GM12864 (cell line): Measurements from ENCODE around the gene OSBPL5.

ENCODE experiments used
- DNase-seq: peaks from one replicate; pipeline ENCODE4 v3.0.0-alpha.2; 2011; ENCODE audit warnings: low read depth
- H3K4me3 ChIP-seq: 2 replicates; pipeline ENCODE4 v1.5.1; 2011; ENCODE audit warnings: mild to moderate bottlenecking, low read depth, low read length, control low read depth
- TF ChIP-seq, protein P1 (sequence below): IDR thresholded peaks from 2 replicates; pipeline ENCODE4 v1.5.1; 2011; ENCODE audit warnings: low read depth, mild to moderate bottlenecking, moderate library complexity, low read length, control low read depth, inconsistent platforms; ENCODE audit errors: missing control alignments

OSBPL5 gene

DNA sequence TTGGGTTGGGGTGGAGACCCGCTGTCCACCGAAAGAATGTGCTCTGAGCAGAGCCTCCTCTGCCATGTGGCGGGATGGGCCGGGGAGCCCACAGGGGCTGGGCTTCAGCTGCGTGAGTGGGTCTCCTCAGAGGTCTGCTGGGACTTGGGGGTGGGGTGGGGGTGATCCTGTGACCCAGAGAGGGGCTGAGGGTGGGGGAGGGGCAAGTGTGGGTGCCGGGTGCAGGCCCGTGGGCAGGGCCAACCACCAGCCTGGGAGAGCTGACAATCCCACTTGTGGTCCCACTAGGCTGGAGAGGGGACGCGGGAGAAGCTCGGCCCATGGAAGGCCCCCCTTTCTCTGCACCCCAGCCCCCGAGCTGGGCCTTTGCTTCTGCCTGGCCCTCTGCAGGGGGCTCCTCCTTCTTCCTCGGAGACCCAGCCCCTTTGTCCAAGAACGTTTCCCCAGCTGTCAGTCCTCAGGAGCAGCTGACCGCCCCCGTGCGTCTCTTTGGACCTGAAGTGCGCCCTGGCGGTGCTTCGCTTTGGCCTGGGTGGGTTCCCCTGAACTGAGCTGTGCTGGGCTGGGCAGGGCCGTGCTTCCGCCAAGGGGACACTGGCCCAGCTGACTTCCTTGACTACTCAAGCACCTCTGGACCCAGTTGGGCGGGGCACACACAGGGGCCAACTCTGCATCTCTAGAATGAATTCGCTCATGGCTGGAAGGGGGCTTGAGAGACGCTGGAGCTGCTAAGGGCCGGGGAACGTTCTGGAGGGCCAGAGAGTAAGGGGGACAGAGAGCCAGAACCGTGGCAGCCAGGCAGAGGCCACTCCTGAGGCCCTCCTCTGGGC is 30.2 kb downstream of the OSBPL5 start:
- TF ChIP-seq, protein P1, sequence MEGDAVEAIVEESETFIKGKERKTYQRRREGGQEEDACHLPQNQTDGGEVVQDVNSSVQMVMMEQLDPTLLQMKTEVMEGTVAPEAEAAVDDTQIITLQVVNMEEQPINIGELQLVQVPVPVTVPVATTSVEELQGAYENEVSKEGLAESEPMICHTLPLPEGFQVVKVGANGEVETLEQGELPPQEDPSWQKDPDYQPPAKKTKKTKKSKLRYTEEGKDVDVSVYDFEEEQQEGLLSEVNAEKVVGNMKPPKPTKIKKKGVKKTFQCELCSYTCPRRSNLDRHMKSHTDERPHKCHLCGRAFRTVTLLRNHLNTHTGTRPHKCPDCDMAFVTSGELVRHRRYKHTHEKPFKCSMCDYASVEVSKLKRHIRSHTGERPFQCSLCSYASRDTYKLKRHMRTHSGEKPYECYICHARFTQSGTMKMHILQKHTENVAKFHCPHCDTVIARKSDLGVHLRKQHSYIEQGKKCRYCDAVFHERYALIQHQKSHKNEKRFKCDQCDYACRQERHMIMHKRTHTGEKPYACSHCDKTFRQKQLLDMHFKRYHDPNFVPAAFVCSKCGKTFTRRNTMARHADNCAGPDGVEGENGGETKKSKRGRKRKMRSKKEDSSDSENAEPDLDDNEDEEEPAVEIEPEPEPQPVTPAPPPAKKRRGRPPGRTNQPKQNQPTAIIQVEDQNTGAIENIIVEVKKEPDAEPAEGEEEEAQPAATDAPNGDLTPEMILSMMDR: no peak
- no peak overlapping the region for H3K4me3 ChIP-seq
- no peak for DNase-seq

- TF ChIP-seq, protein P1: no peak
- DNase-seq: no peak
- H3K4me3 ChIP-seq: no peak overlapping the region
These were observed 30.9 kb downstream of the OSBPL5 start for GRCh38 chr11:3134218-3134621.

DNA sequence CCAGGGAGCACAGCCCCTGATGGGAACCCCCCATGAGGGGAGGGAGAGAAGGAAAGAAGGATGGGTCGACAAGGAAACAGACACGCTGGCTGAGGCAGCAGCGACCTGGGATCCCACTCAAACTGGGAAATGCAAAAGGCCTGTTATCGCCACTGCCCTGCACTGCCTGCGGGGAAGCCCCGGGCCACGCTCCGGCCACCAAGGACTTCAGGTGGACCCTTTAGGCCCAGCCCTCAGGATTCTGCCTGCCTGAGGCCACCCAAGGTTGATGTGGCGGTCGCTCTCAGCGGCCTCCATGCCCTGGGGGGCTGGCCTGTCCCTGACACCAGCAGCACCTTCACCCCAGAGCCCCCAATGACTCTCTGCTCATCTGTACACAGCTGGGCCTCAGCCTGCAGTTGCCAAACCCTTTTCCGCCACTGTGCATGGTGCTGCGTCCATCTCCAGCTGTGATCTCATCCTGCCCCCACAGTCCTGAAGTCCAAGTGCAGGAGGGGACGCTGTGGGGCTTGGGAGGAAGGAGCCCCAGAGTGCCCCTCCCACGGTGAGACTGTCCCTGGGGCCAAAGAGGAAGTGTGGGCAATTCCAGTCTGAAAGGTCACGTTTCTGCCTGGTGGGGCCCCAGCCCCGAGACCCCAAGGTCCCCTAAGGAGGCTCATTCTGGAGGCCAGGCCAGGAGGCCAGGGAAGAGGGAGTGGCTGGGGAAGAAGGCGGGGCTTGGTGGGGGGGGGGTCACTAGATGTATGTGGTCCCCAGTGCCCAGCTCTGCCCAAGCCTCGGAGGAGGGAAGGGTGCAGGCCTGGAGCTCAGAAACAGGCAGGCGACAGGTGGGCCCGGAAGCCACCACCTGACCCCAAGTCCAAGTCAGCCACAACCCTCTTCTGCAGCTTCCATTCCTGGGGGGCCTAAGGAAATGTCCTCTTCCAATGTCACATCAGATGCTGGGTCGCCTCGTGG is 31.6 kb downstream of the OSBPL5 start:
- DNase-seq: no peak
- TF ChIP-seq, protein P1: no peak
- H3K4me3 ChIP-seq: no peak overlapping the region

GRCh38 chr11:3132831-3133260 is 32.3 kb downstream of the OSBPL5 start:
- TF ChIP-seq, protein P1: no peak
- DNase-seq: no peak
- no peak overlapping the region for H3K4me3 ChIP-seq

DNA sequence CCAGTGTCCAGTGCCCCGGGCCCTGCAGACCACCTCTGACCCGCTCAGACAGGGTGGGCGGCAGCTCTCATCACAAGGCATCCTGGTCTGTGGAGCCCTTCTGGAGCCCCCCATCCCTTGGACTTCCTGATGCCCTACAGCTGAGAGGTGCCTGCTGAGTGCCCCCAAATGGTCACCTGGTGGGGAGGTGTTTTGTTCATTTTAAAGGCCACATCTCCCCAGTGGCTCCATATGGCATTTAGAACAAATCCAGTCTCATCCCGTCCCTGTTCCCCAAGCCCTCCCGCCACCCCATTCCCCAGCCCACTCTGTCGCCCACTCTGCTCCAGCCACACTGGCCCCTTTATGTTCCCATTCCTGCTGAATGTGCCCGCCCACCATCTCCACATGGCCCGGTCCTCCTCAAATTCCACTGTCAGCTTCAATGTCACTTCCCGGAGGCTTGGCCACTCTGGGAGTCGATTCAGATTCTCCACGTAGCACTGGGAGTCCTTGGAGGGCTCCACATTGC is 32.8 kb downstream of the OSBPL5 start:
- TF ChIP-seq, protein P1: no peak
- DNase-seq: no peak
- H3K4me3 ChIP-seq: no peak overlapping the region

GRCh38 chr11:3131330-3131941 is 33.7 kb downstream of the OSBPL5 start:
- no peak overlapping the region for H3K4me3 ChIP-seq
- DNase-seq: no peak
- TF ChIP-seq, protein P1: no peak
